Esophagus muscularis mucosa (tissue), 4 donors: ENCODE data around the gene GRK5. TPM values are rescaled to one million over a fixed set of nuclear protein-coding genes. Genes with fewer than 3 reads are reported as not detected.
A peak's percentile ranks its signal among the peaks of the same experiment; 100 is the strongest.

Source experiments
- DNase-seq: peaks from one replicate; pipeline ENCODE4 v3.0.0-alpha.2; 2017; ENCODE audit errors: extremely low spot score
- H3K27ac ChIP-seq, 4 donors: fragments of 200-600 bp; sonication (generic); replicated peaks in 1 of 4; 1 replicate in 3 of 4; 2 replicates in 1 of 4; pipeline ENCODE4 v1.5.1; 2016 to 2019; ENCODE audit warnings: mild to moderate bottlenecking in 1 of 4
- H3K27me3 ChIP-seq, 4 donors: fragments of 200-600 bp; sonication (generic); one replicate each; pipeline versions ENCODE4 v1.5.1 to v1.6.0; 2016 to 2019
- H3K36me3 ChIP-seq, 4 donors: fragments of 200-600 bp; sonication (generic); one replicate each; pipeline ENCODE4 v1.5.1; 2016 to 2019
- H3K4me1 ChIP-seq, 4 donors: fragments of 200-600 bp; sonication (generic); one replicate each; pipeline ENCODE4 v1.5.1; 2016 to 2019
- H3K4me3 ChIP-seq, 4 donors: fragments of 200-600 bp; sonication (generic); 1 replicate in 2 of 4; 2 replicates in 2 of 4; pipeline ENCODE4 v1.5.1; 2016 to 2019; ENCODE audit warnings: mild to moderate bottlenecking in 4 of 4, moderate library complexity in 1 of 4
- H3K9me3 ChIP-seq, 4 donors: fragments of 200-600 bp; sonication (generic); 1 replicate in 3 of 4; 2 replicates in 1 of 4; pipeline ENCODE4 v1.5.1; 2016 to 2019
- EP300 ChIP-seq: sonication (generic); formaldehyde crosslinking; IDR thresholded peaks from one replicate; pipeline ENCODE4 v1.6.1; 2017; ENCODE audit warnings: antibody characterized with exemption
- POLR2A ChIP-seq: fragments of 450-650 bp; IDR thresholded peaks from one replicate; pipeline ENCODE4 v1.6.1; 2017; ENCODE audit warnings: antibody characterized with exemption, moderate library complexity, mild to moderate bottlenecking, low read depth
- POLR2AphosphoS5 ChIP-seq, 2 donors: sonication (generic); formaldehyde crosslinking; IDR thresholded peaks; one replicate each; pipeline ENCODE4 v1.6.1; 2017; ENCODE audit warnings: antibody characterized with exemption in 2 of 2
- WGBS: methylation state at CpG from one replicate; pipeline ENCODE4 v1.1.5; 2018; 5-methylcytosine and 5-hydroxymethylcytosine counted together
- intact Hi-C: fragments of 100-400 bp; cut with DNase I; formaldehyde crosslinking; loops from one replicate; pipeline ENCODE4 v1.15.1; 2023
- total RNA-seq, 4 donors: library from RNA; depleted of rRNA; stranded (reverse); fragments of >200 nt; gene quantifications; one replicate each; pipeline versions ENCODE4 v1.1.0 to v1.2.1, GENCODE V29; 2016
- TF ChIP-seq, protein P1 (sequence below), 3 experiments: fragments of 200-600 bp in 2 of 3; fragments of 450-650 bp in 1 of 3; sonication (generic) in 2 of 3; IDR thresholded peaks; one replicate each; pipeline ENCODE4 v1.5.1; 2017 to 2019; ENCODE audit warnings: antibody characterized with exemption in 3 of 3, mild to moderate bottlenecking in 2 of 3, moderate library complexity in 1 of 3

The GRK5 gene
- total RNA-seq, 4 donors from 2014 or later, result 39.6 to 64.4 (median 50.7) TPM

DNA sequence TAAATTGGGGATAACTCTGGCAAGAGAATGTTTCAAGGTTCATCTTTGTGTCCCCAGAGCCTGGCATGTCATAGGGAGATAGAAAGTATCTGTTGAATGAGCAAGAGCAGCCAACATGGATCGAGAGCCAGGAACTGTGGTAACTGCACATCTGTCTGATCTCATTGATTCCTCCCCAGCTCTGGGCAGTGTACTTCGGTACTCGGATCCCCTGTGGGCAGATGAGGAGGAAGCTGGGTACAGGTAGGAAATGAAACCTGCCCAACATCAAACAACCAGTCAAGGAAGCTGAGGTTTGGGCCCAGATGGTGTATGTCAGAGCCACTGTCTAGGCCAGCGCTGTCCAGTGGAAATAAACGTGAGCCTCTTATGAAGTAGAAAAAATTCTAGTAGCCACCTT, 76.4 kb downstream of the GRK5 start:
- H3K27ac ChIP-seq, result peak overlapping the region; percentile 51 to 70 (median 64)
- intact Hi-C loops, result no loop called here

DNA sequence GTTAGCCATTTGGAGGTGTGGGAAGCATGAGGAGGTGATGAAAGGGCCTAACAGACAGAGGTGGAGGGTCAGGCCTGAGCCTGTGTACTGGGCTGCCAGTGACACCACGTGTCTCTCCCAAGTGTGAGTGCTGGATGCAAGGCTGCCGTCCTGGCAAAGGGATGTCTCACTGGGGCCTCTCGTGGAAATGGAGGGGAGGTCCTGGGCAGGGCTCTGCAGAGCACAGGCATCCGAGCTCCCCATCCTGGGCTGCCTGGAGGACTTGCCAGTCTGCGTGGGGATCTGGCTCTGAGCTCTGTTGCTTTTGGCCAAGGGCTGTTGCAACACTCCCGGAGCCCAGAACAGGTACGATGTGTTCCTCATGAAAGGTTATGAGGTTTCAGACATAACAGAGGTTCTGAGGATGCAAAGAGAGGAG, 77.3 kb downstream of the GRK5 start:
- intact Hi-C loops, result no loop called here
- Histone ChIP-seq H3K27me3 (no peaks in the 10 kb centered on the region), H3K4me3 (no peak overlapping the region), H3K36me3 (no peaks in the 10 kb centered on the region), H3K27ac (peak overlapping the region; percentile 51 to 70 (median 64)), H3K4me1 (peaks cover 85 to 98% (median 98%) of the 10 kb centered on the region in 4 donors), H3K9me3 (no peaks in the 10 kb centered on the region)
- 52% methylated on average over 6 of the region's 7 CpGs for WGBS
- DNase-seq, result no peak
- peak; percentile 64 to 69 for TF ChIP-seq POLR2AphosphoS5 (IDR thresholded peaks at IDR 0.05)
- TF ChIP-seq, protein P1, sequence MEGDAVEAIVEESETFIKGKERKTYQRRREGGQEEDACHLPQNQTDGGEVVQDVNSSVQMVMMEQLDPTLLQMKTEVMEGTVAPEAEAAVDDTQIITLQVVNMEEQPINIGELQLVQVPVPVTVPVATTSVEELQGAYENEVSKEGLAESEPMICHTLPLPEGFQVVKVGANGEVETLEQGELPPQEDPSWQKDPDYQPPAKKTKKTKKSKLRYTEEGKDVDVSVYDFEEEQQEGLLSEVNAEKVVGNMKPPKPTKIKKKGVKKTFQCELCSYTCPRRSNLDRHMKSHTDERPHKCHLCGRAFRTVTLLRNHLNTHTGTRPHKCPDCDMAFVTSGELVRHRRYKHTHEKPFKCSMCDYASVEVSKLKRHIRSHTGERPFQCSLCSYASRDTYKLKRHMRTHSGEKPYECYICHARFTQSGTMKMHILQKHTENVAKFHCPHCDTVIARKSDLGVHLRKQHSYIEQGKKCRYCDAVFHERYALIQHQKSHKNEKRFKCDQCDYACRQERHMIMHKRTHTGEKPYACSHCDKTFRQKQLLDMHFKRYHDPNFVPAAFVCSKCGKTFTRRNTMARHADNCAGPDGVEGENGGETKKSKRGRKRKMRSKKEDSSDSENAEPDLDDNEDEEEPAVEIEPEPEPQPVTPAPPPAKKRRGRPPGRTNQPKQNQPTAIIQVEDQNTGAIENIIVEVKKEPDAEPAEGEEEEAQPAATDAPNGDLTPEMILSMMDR (IDR thresholded peaks at IDR 0.05), result no peak

More for the DNA sequence above, 76.4 kb downstream of the GRK5 start:
- Histone ChIP-seq H3K27me3 (no peaks in the 10 kb centered on the region), H3K9me3 (no peaks in the 10 kb centered on the region), H3K4me3 (no peak overlapping the region), H3K4me1 (peaks cover 76 to 97% (median 94%) of the 10 kb centered on the region in 4 donors), H3K36me3 (no peaks in the 10 kb centered on the region)
- TF ChIP-seq, protein P1 (IDR thresholded peaks at IDR 0.05), result no peak
- TF ChIP-seq POLR2AphosphoS5 (IDR thresholded peaks at IDR 0.05), result peak in 1 of 2 donors; percentile 63
- 60% methylated on average over 5 of the region's 5 CpGs for WGBS
- DNase-seq, result no peak

DNA sequence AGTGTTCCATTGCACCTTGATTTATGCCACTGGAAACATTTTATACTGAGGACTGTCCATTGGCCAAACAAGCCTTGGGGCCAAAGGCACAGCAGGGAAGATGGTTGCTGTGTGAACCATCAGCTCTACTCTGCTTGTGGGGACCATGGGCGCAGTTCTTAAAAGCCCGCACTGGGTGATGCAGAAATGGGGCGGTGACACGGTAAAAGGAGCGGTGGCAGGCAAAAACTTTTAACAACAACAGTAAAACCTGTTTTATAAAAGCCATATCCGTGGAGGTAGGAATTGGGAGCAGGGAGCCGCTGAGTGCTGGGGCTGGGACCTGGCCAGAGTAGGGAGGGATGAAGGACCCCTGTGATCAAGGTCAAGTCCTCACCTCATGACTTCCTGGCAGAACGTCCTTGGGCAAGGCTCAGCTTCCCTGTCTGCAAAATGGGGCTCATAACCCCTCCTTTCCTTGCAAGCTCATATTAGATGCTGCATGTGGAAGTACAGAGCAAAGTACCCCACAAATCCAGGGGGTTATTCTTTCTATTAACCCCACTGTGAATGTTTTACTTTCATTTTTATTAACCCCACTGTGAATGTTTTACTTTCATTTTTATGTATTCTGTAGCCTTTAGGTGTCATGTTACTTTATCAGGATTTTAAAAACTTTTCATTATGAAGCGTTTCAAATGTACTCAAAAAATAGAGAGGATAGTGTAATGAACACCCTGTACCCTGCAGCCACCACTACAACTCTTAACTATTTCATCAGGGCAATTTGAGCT, 78.3 kb downstream of the GRK5 start:
- Histone ChIP-seq H3K27me3 (no peaks in the 10 kb centered on the region), H3K9me3 (no peaks in the 10 kb centered on the region), H3K36me3 (no peaks in the 10 kb centered on the region), H3K27ac (peak overlapping the region; percentile 37 to 70 (median 59)), H3K4me1 (peaks cover 89 to 99% (median 97%) of the 10 kb centered on the region in 4 donors), H3K4me3 (no peak overlapping the region)
- intact Hi-C loops, result no loop called here
- 73% methylated on average over 9 of the region's 9 CpGs for WGBS
- TF ChIP-seq POLR2AphosphoS5 (IDR thresholded peaks at IDR 0.05), result no peak
- TF ChIP-seq POLR2A, result no peak
- no peak for TF ChIP-seq EP300
- TF ChIP-seq, protein P1 (IDR thresholded peaks at IDR 0.05), result no peak
- DNase-seq, result no peak

DNA sequence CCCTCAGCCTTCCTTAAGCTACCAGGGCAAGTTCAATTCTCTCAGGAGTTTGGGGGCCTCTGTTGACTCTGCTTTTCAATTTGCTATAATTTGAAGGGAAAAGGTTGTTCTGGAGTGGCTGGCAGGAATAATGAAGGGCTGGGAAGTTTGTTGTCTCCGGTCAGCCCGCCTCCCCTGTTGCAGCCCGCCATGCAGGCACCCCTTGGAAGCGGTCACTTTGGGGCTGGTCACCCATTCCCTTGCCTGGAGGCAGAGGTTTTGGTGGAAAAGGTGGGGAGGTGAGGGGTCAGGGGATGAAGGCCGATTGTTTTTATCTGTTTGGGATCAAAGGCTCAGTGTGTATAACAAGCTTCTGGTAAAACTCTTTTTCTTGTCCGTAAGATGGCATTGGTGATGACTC, 79.1 kb downstream of the GRK5 start:
- DNase-seq, result no peak
- Histone ChIP-seq H3K4me3 (no peak overlapping the region), H3K9me3 (no peaks in the 10 kb centered on the region), H3K36me3 (no peaks in the 10 kb centered on the region), H3K4me1 (peaks cover 87 to 98% (median 97%) of the 10 kb centered on the region in 4 donors), H3K27ac (peak overlapping the region in 2 of 4 donors; percentile 37 to 47), H3K27me3 (no peaks in the 10 kb centered on the region)
- intact Hi-C loops, result no loop called here
- TF ChIP-seq POLR2A (no peak), EP300 (no peak), POLR2AphosphoS5 (IDR thresholded peaks at IDR 0.05) (no peak)
- TF ChIP-seq, protein P1 (IDR thresholded peaks at IDR 0.05), result no peak
- WGBS, result 91% methylated on average over 6 of the region's 6 CpGs
